Astrocyte of the cerebellum (primary cell): ENCODE measurements around the gene F10.

Experiments
- DNase-seq: peaks from one replicate; pipeline ENCODE4 v3.0.0-alpha.2; 2011; ENCODE audit warnings: low read depth
- H3K4me3 ChIP-seq: 2 replicates; pipeline ENCODE4 v1.5.1; 2011; ENCODE audit warnings: mild to moderate bottlenecking, low read depth, low read length, moderate library complexity
- in situ Hi-C: cut with HindIII; loops from 2 replicates; pipeline ENCODE4 v1.10.0; 2017; ENCODE audit warnings: low sequenced_read_pairs
- TF ChIP-seq, protein P1 (sequence below): IDR thresholded peaks from 2 replicates; pipeline ENCODE4 v1.5.1; 2012; ENCODE audit warnings: low read length, low read depth, moderate library complexity, mild to moderate bottlenecking; ENCODE audit errors: missing control alignments

F10 gene

DNA sequence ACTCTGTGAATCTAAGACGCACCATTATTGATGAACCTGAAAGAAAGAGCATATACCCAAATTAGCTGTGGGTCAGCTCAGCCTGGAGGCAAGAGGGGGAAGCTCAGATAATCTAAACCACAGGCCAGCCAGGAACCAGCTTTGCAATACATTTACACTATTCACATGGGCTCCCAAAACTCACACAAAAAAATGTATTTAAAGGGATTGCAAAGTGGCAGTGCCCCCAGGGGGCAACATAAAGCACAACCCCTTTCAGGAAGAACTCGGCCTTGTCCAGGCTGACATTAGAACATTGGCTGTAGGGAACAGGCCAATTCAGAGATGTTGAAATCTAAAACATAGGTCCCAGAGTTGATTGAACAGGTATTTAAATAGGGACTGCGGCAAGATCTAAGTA lies 32.6 kb downstream of the F10 start:
- no peak for DNase-seq
- TF ChIP-seq, protein P1, sequence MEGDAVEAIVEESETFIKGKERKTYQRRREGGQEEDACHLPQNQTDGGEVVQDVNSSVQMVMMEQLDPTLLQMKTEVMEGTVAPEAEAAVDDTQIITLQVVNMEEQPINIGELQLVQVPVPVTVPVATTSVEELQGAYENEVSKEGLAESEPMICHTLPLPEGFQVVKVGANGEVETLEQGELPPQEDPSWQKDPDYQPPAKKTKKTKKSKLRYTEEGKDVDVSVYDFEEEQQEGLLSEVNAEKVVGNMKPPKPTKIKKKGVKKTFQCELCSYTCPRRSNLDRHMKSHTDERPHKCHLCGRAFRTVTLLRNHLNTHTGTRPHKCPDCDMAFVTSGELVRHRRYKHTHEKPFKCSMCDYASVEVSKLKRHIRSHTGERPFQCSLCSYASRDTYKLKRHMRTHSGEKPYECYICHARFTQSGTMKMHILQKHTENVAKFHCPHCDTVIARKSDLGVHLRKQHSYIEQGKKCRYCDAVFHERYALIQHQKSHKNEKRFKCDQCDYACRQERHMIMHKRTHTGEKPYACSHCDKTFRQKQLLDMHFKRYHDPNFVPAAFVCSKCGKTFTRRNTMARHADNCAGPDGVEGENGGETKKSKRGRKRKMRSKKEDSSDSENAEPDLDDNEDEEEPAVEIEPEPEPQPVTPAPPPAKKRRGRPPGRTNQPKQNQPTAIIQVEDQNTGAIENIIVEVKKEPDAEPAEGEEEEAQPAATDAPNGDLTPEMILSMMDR, result no peak
- no peak overlapping the region for H3K4me3 ChIP-seq
- in situ Hi-C loops, result no loop called here

DNA sequence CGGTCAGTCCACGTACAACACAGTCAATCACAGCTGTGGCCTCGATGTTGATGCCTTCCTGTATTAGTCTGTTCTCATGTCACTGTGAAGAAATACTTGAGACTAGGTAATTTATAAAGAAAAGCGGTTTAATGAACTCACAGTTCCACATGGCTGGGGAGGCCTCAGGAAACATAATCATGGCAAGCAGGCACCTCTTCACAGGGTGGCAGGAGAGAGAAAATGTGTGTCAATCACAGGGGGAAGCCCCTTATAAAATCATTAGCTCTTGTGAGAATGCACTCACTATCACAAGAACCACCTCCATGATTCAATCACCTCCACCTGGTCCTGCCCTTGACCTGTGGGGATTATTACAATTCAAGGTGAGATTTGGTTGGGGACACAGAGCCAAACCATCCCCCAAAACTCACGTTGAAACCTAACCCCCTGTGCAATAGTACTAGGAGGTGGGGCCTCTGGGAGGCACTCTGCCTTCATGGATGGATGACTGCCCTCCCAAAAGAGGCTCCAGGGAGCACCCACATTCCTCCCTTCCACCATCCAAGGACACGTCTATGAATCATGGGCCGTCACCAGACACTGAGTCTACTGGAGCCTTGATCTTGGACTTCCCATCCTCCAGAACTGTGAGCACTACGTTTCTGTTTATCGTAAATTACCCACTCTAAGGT lies 33.5 kb downstream of the F10 start:
- DNase-seq, result no peak
- no peak overlapping the region for H3K4me3 ChIP-seq
- in situ Hi-C loops, result no loop called here
- TF ChIP-seq, protein P1, result no peak

DNA sequence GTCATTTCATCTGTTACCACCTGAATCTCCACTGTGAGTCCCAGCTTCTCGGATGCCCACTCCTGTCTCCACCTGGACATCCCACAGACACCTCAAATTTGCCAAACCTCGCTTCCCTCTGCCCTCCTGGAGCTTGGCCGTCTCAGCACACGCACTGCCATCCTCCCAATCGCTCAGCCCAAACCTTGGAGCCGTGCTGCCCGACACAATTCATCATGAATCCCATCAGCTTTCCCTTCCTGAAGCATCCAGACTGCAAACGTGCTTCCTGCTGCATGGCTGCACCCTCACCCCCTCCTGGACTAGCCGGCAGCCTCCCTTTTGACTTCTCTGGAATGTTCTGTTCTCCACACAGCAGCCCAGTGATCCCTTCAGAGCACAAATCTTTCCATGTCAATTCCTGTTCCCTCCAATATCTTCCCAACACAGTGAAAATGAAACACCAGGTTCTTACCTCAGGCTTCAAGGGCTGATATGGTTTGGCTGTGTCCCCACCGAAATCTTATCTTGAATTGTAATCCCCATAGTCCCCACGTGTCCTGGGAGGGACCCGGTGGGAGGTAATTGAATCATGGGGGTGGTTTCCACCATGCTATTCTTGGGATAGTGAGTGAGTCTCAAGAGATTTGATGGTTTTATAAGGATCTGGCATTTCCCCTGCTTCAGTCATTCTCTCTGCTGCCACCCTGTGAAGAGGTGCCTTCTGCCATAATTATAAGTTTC lies 34.8 kb downstream of the F10 start:
- in situ Hi-C loops, result no loop called here
- TF ChIP-seq, protein P1, result no peak
- H3K4me3 ChIP-seq, result no peak overlapping the region
- DNase-seq, result no peak

DNA sequence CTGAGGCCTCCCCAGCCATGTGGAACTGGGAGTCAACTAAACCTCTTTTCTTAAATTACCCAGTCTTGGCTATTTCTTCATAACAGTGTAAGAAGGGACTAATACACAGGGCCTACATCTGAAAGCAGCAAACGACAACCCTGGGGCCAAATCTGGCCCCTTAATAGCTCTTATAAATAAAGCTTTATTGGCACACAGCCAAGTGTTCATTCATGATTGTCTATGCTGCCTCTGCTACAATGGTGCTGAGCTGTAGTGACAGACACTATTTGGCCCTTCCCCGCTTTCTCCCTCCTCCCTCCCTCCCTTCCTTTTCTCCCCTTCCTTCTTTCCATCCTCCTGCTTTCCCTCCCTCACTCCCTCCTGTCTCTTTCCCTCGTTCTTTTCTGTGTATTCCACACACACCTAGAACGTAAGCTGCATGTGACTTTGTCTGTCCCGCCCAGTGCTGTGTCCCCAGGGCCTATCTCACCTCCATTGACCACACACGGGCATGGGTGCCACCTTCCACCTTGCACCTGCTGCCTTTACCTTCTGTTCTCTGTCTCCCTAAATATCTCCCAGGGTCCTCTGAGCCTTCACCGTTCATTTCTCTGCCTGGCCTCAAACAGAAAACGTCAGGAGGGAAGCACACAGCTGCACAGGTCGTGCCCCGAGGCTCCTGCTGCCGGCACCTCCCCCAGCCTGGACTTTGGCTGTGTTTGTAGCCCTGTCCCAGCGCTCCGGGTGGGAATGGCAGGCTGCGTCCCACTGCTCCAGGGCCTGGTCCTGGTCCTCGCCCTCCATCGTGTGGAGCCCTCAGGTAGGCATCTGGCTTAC lies 35.5 kb downstream of the F10 start, which contains the start of gene PROZ:
Gene PROZ, plus strand, starts transcription at position 720 of the 819 bp plus-strand sequence. Its CDS starts 13 bp downstream, at position 733.
- TF ChIP-seq, protein P1, result no peak
- H3K4me3 ChIP-seq, result no peak within 1 kb of the TSS
- DNase-seq, result no peak
- in situ Hi-C loops, result no loop called here

DNA sequence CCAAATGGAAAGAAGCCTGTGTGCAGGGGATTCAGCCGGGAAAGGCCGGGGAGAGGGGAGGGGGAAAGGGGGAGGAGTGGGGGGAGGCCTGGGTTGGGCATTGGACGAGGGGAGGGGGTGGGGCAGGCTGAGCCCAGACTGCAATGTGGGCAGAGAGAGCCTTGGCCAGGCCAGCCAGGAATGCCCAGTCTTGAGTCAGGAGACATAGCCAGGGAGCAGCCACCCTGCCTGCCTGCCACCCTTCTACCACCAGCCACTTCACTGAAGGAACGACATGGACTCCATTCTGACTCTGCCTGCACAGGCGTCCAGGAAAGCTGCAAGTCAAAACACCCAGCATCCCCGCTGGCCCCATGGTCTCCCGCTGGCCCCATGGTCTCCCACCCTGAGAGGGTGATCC lies 36.3 kb downstream of the F10 start:
- no peak overlapping the region for H3K4me3 ChIP-seq
- in situ Hi-C loops, result no loop called here
- TF ChIP-seq, protein P1, result no peak
- no peak for DNase-seq

DNA sequence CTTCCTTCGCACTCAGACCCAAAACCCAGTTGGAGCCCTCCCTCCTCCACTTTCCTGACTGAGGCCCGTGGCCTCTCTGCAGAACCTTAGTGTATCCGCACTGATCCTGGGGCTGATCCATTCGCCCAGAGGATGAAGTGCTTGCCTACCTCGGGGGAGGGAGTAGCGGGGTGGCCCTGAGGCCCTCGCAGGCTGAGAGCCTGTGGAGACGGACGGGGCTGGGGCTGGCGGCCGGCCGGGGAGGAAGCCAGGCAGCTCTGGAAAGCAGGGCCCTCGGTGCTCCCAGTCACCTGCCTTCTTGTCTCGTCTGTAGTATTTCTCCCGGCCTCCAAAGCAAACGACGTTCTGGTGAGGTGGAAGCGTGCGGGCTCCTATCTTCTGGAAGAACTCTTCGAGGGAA lies 37.1 kb downstream of the F10 start:
- TF ChIP-seq, protein P1, result no peak
- H3K4me3 ChIP-seq, result no peak overlapping the region
- in situ Hi-C loops, result no loop called here
- DNase-seq, result no peak
